GM12891 (cell line): Measurements from ENCODE around the gene NRBP1.

Experiments
- DNase-seq: peaks from one replicate; pipeline ENCODE4 v3.0.0; 2011; ENCODE audit warnings: low spot score; ENCODE audit not compliant: insufficient read length
- FAIRE-seq: peaks from 2 replicates; lab custom pipeline; 2011; peaks lifted over from hg19 to GRCh38; lab: Jason Lieb, UNC
- PAX5 ChIP-seq: IDR thresholded peaks from 2 replicates; pipeline ENCODE4 v1.6.1; 2011; ENCODE audit warnings: low read length, moderate library complexity, mild to moderate bottlenecking; ENCODE audit not compliant: insufficient read depth, severe bottlenecking
- POLR2A ChIP-seq: IDR thresholded peaks from 2 replicates; pipeline ENCODE4 v1.6.1; 2011; ENCODE audit warnings: low read depth, low read length, control low read depth
- POLR2AphosphoS5 ChIP-seq: IDR thresholded peaks from 2 replicates; pipeline ENCODE4 v1.6.1; 2011; ENCODE audit warnings: low read depth, low read length, control low read depth
- POU2F2 ChIP-seq: IDR thresholded peaks from 2 replicates; pipeline ENCODE4 v1.6.1; 2011; ENCODE audit warnings: low read depth, mild to moderate bottlenecking, control low read depth, low read length, moderate library complexity
- SPI1 ChIP-seq: IDR thresholded peaks from 2 replicates; pipeline ENCODE4 v1.6.1; 2011; ENCODE audit warnings: low read depth, low read length, control low read depth
- TAF1 ChIP-seq: IDR thresholded peaks from 2 replicates; pipeline ENCODE4 v1.6.1; 2011; ENCODE audit warnings: low read depth, low read length, control low read depth

Gene NRBP1

GRCh38 chr2:27393225-27393624 lies 35.2 kb upstream of the NRBP1 start:
- FAIRE-seq (no peak), DNase-seq (no peak)
- TF ChIP-seq PAX5 = no peak
- TF ChIP-seq POU2F2 = no peak
- no peak for TF ChIP-seq TAF1
- TF ChIP-seq POLR2A = no peak
- TF ChIP-seq POLR2AphosphoS5 = no peak
- no peak for TF ChIP-seq SPI1

- FAIRE-seq (no peak), DNase-seq (no peak)
- TF ChIP-seq POLR2A (no peak), TAF1 (no peak), POLR2AphosphoS5 (no peak), POU2F2 (no peak), SPI1 (no peak), PAX5 (no peak)
These were observed 29.5 kb upstream of the NRBP1 start for GRCh38 chr2:27398962-27399361.

- DNase-seq = no peak
- FAIRE-seq = no peak
- TF ChIP-seq SPI1 (no peak), POLR2AphosphoS5 (no peak), POU2F2 (no peak), PAX5 (no peak), TAF1 (no peak), POLR2A (no peak)
These were observed 27.9 kb upstream of the NRBP1 start for GRCh38 chr2:27400348-27401135.

GRCh38 chr2:27407798-27408491 lies 20.5 kb upstream of the NRBP1 start:
- TF ChIP-seq SPI1 (peak; percentile 55), PAX5 (no peak)
- DNase-seq (no peak), FAIRE-seq (no peak)

- TF ChIP-seq SPI1 = no peak
- peak; percentile 11; the same call in 1 of the 2 replicates for TF ChIP-seq POU2F2
- no peak for TF ChIP-seq TAF1
- no peak; the same call in 1 of the 2 replicates for TF ChIP-seq POLR2A
- no peak for TF ChIP-seq PAX5
- no peak for TF ChIP-seq POLR2AphosphoS5
- peak; percentile 16 for FAIRE-seq
- DNase-seq = no peak
These were observed 19.7 kb upstream of the NRBP1 start for GRCh38 chr2:27408601-27409320.

GRCh38 chr2:27409321-27410073 lies 18.9 kb upstream of the NRBP1 start, which contains the start of gene PPM1G:
Gene PPM1G, minus strand, starts transcription at chr2:27409591. Its CDS starts 169 bp downstream, at chr2:27409422.
- TF ChIP-seq POLR2A (peak; percentile 88), TAF1 (peak; percentile 93), POU2F2 (no peak), PAX5 (no peak), POLR2AphosphoS5 (peak; percentile 82), SPI1 (peak; percentile 66; the same call in 1 of the 2 replicates)
- FAIRE-seq (peak; percentile 98), DNase-seq (peak; percentile 90)

GRCh38 chr2:27412419-27413152 lies 15.8 kb upstream of the NRBP1 start:
- DNase-seq (no peak), FAIRE-seq (no peak)
- TF ChIP-seq PAX5 (no peak), SPI1 (no peak), POLR2AphosphoS5 (no peak), POLR2A (no peak), TAF1 (no peak), POU2F2 (no peak)

GRCh38 chr2:27416151-27416550 lies 12.3 kb upstream of the NRBP1 start:
- FAIRE-seq = no peak
- no peak for DNase-seq
- TF ChIP-seq PAX5 = no peak
- TF ChIP-seq POLR2A = no peak
- no peak for TF ChIP-seq POLR2AphosphoS5

- DNase-seq = no peak
- FAIRE-seq = no peak
- no peak for TF ChIP-seq POLR2AphosphoS5
- TF ChIP-seq PAX5 = no peak
- no peak for TF ChIP-seq POU2F2
- no peak for TF ChIP-seq SPI1
- TF ChIP-seq POLR2A = no peak
- TF ChIP-seq TAF1 = no peak
These were observed 7.4 kb upstream of the NRBP1 start for GRCh38 chr2:27420996-27421395.
